Lung (tissue), 12 donors: Measurements from ENCODE around the gene DAO. TPM values are rescaled to one million over a fixed set of nuclear protein-coding genes. Genes with fewer than 3 reads are reported as not detected.
A peak's percentile ranks its signal among the peaks of the same experiment; 100 is the strongest.
"Not testable (repeated sequence)": the region's sequence is repeated elsewhere in the genome, so short reads cannot be mapped to it uniquely, and the experiment has no call there.

ENCODE experiments used
- ATAC-seq: fragments of 200-7000 bp; cut with Tn5 transposase; one replicate; pipeline ENCODE4 v1.9.1; 2020; ENCODE audit warnings: moderate number of reproducible peaks; ENCODE audit not compliant: insufficient read depth, low FRiP score
- DNase-seq, 3 donors: peaks; one replicate each; pipeline ENCODE4 v3.0.0-alpha.2; 2013 to 2017
- H3K27ac ChIP-seq, 2 donors: one replicate each; pipeline ENCODE4 v1.5.1; 2013; ENCODE audit warnings: mild to moderate bottlenecking in 2 of 2, moderate library complexity in 2 of 2, control low read depth in 1 of 2, inconsistent platforms in 1 of 2, low read depth in 1 of 2, low read length in 1 of 2
- H3K27me3 ChIP-seq, 3 donors: one replicate each; pipeline ENCODE4 v1.5.1; 2013; ENCODE audit warnings: low read length in 2 of 3; ENCODE audit not compliant: control insufficient read depth in 3 of 3, insufficient read depth in 3 of 3
- H3K36me3 ChIP-seq, 4 donors: one replicate each; pipeline ENCODE4 v1.5.1; 2013; ENCODE audit warnings: low read length in 4 of 4, mild to moderate bottlenecking in 1 of 4, moderate library complexity in 1 of 4; ENCODE audit not compliant: control insufficient read depth in 4 of 4, insufficient read depth in 4 of 4
- H3K4me1 ChIP-seq, 5 donors: one replicate each; pipeline ENCODE4 v1.5.1; 2013; ENCODE audit warnings: low read length in 5 of 5, mild to moderate bottlenecking in 2 of 5, moderate library complexity in 1 of 5; ENCODE audit not compliant: control insufficient read depth in 5 of 5, insufficient read depth in 5 of 5
- H3K4me3 ChIP-seq: one replicate; pipeline ENCODE4 v1.5.1; 2013; ENCODE audit warnings: mild to moderate bottlenecking, control low read depth, moderate library complexity
- H3K9ac ChIP-seq, 2 donors: one replicate each; pipeline ENCODE4 v1.5.1; 2013; ENCODE audit warnings: low read length in 2 of 2, control low read depth in 1 of 2; ENCODE audit not compliant: insufficient read depth in 1 of 2
- H3K9me3 ChIP-seq, 4 donors: one replicate each; pipeline ENCODE4 v1.5.1; 2013; ENCODE audit warnings: low read length in 3 of 4, mild to moderate bottlenecking in 1 of 4, moderate library complexity in 1 of 4; ENCODE audit not compliant: control insufficient read depth in 4 of 4, insufficient read depth in 3 of 4
- WGBS, 2 donors: extraction: QIAGEN DNeasy Blood & Tissue Kit; methylation state at CpG; one replicate each; pipeline ENCODE4 v1.1.7; 2013; 5-methylcytosine and 5-hydroxymethylcytosine counted together
- polyA plus RNA-seq, 2 donors: library from polyadenylated mRNA; stranded (reverse); fragments of 200-250 nt; gene quantifications; one replicate each; pipeline ENCODE4 v1.2.1, GENCODE V29; 2013
- total RNA-seq, 2 donors: library from RNA; depleted of rRNA in 1 of 2; stranded (reverse); fragments of >200 nt in 1 of 2; gene quantifications; one replicate each; pipeline ENCODE4 v1.2.1, GENCODE V29; 2014 to 2021
- TF ChIP-seq, protein P1 (sequence below): IDR thresholded peaks from 2 replicates; pipeline ENCODE4 v1.5.1; 2012; ENCODE audit warnings: mild to moderate bottlenecking; ENCODE audit errors: control extremely low read depth, extremely low read depth
- donor health status: control.
- donor health status: control.
- donor health status: Bipolar disorder and iron deficiency.
- donor health status: healthy.
- donor health status: DM: yes; HTN: yes; CAD: no.

DAO gene
- total and polyA plus RNA-seq, 4 donors: 0.08 TPM; not detected in 3

DNA sequence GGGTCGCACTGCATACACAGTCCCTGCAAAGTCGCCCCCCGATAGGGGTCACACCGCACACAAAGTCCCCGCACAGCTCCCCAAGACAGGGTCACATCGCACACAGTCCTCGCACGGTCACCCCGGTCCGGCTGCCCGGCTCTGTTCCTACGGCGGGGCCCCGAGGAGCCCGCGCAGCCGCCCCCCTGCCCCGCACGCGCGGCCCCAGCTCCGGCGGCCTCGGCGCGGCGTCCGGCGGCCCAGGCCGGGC, 22.8 kb upstream of the DAO start:
- H3K9me3 ChIP-seq: peaks cover 0 to 3% (median 0%) of the 10 kb centered on the region in 4 donors
- H3K9ac ChIP-seq: peak overlapping the region; percentile 70 to 94
- DNase-seq (no peak), ATAC-seq (peak; percentile 8)
- peaks cover 0 to 4% (median 0%) of the 10 kb centered on the region in 4 donors for H3K36me3 ChIP-seq
- peaks cover 4 to 54% (median 15%) of the 10 kb centered on the region in 5 donors for H3K4me1 ChIP-seq
- H3K27ac ChIP-seq: peak overlapping the region; percentile 96 to 99
- H3K4me3 ChIP-seq: peak overlapping the region; percentile 92
- TF ChIP-seq, protein P1, sequence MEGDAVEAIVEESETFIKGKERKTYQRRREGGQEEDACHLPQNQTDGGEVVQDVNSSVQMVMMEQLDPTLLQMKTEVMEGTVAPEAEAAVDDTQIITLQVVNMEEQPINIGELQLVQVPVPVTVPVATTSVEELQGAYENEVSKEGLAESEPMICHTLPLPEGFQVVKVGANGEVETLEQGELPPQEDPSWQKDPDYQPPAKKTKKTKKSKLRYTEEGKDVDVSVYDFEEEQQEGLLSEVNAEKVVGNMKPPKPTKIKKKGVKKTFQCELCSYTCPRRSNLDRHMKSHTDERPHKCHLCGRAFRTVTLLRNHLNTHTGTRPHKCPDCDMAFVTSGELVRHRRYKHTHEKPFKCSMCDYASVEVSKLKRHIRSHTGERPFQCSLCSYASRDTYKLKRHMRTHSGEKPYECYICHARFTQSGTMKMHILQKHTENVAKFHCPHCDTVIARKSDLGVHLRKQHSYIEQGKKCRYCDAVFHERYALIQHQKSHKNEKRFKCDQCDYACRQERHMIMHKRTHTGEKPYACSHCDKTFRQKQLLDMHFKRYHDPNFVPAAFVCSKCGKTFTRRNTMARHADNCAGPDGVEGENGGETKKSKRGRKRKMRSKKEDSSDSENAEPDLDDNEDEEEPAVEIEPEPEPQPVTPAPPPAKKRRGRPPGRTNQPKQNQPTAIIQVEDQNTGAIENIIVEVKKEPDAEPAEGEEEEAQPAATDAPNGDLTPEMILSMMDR: no peak
- peaks cover 0 to 5% (median 0%) of the 10 kb centered on the region in 3 donors for H3K27me3 ChIP-seq
- 0 to 1% methylated on average over 29 to 30 of the region's 30 CpGs for whole genome bisulfite sequencing, 2 donors

DNA sequence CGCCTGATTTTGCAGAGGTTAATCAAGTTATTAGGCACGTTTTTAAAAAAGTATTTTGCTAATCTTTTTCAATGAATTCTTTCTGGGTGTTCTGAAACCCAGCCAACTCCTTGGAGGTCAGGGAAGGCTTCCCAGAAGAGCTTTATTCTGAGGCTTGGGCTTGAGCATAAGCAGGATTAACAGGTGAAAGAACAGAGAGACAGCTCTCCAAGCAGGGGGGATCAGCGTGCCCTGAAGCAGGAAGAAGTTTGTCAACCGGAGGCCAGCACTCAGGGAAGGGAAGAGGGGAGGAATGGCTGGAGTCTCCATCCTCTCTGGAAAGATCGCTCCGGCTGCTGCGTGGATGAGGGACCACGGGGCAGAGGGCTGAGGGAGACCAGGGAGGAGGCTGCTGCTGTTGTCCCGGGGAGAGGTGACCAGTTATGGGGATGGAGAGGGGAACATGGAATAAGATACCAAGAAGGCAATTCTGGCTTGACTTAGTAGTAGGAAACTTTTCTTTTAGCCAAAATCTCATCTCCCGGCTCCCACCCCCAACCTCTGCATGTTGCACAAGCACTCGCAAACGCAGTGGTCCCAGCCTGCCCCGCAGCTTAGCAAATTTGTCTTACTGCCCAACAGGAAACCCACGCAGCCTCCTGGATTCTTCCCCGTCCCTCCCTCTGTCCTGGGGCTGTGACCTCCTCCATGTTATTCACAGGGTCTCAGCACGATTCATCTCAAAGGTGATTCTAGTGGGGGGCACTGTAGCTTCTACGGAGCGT, 21.4 kb upstream of the DAO start:
- peaks cover 0 to 5% (median 0%) of the 10 kb centered on the region in 3 donors for H3K27me3 ChIP-seq
- TF ChIP-seq, protein P1: no peak
- peaks cover 0 to 3% (median 0%) of the 10 kb centered on the region in 4 donors for H3K9me3 ChIP-seq
- ATAC-seq (no peak), DNase-seq (peak; percentile 59 to 85 (median 68))
- 7 to 12% methylated on average over 18 of the region's 18 CpGs for WGBS, 2 donors
- no peak overlapping the region for H3K27ac ChIP-seq
- H3K4me1 ChIP-seq: peaks cover 4 to 41% (median 12%) of the 10 kb centered on the region in 5 donors
- peaks cover 0 to 4% (median 0%) of the 10 kb centered on the region in 4 donors for H3K36me3 ChIP-seq
- no peak overlapping the region for H3K4me3 ChIP-seq
- peak overlapping the region in 1 of 2 donors; percentile 74 for H3K9ac ChIP-seq

DNA sequence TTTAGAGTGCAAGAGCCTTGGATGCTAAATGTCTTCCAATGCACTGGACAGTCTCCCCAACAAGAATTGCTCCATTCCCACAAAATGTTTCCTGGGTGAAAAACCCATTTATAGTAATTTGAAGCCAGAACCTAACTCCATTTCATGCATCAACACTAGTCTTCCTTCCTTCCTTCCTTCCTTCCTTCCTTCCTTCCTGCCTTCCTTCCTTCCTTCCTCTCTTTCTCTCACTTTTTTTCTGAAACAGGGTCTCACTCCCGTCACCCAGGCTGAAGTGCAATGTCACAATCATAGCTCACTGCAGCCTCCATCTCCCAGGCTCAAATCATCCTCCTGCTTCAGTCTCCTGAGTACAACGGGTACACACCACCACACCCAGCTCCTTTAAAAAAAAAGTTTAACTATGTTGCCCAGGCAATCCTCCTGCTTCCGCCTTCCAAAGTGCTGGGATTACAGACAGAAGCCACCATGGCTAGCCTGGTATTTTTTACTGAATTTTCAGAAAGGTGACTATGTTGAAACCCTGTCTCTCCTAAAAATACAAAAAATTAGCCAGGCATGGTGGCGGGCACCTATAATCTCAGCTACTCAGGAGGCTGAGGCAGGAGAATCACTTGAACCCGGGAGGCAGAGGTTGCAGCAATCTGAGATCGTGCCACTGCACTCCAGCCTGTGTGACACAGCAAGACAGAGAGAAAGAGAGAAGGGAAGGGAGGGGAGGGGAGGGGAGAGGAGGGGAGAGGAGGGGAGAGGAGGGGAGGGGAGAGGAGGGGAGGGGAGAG, 20.6 kb upstream of the DAO start:
- not testable (repeated sequence) for H3K36me3 ChIP-seq, DNase-seq, ATAC-seq, H3K27me3 ChIP-seq, H3K9me3 ChIP-seq, H3K27ac ChIP-seq, H3K4me3 ChIP-seq
- Histone ChIP-seq H3K9ac (peak overlapping the region in 1 of 2 donors; percentile 74), H3K4me1 (peaks cover 3 to 34% (median 10%) of the 10 kb centered on the region in 5 donors)
- WGBS, 2 donors: 36 to 42% methylated on average over 6 of the region's 6 CpGs

DNA sequence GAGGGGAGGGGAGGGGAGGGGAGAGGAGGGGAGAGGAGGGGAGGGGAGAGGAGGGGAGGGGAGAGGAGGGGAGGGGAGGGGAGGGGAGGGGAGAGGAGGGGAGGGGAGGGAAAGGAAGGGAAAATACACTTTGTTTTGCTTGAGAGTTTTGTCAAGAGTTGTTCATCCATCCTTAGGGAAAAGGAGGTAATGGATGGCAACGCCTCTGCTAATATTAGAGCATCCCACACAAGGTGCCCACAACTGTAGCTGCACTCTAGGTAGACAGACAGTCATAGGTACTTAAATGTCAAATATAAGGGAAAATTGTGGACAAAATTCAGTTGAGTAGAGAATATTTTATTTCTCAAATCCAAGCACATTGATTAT, 20.0 kb upstream of the DAO start:
- Histone ChIP-seq H3K9me3 (peaks cover 0 to 3% (median 0%) of the 10 kb centered on the region in 4 donors), H3K9ac (no peak overlapping the region), H3K36me3 (peaks cover 0 to 4% (median 0%) of the 10 kb centered on the region in 4 donors), H3K27me3 (peaks cover 0 to 5% (median 0%) of the 10 kb centered on the region in 3 donors), H3K4me3 (no peak overlapping the region), H3K4me1 (peaks cover 0 to 28% (median 7%) of the 10 kb centered on the region in 5 donors), H3K27ac (no peak overlapping the region)
- TF ChIP-seq, protein P1: no peak
- ATAC-seq: no peak
- DNase-seq: no peak
- 72 to 86% methylated on average over 1 of the region's 1 CpG for WGBS, 2 donors
